WTC11 (cell line): ENCODE data around the gene KLHDC3. TPM values are rescaled to one million over a fixed set of nuclear protein-coding genes. Genes with fewer than 3 reads are reported as not detected.

ENCODE experiments used
- ATAC-seq: fragments of 200-7000 bp; cut with Tn5 transposase; 2 replicates; pipeline ENCODE4 v1.10.0; 2021; ENCODE audit warnings: mild to moderate bottlenecking, moderate library complexity
- CTCF ChIA-PET: fragments of 300-600 bp; sonication (Branson Sonifier 250); formaldehyde crosslinking; loops from one replicate; lab custom pipeline; 2021; ENCODE audit warnings: antibody characterized with exemption; lab: Charles Lee
- POLR2A ChIA-PET: fragments of 350-600 bp; sonication (Branson Sonifier 250); formaldehyde crosslinking; loops from one replicate; lab custom pipeline; 2021; ENCODE audit warnings: antibody characterized with exemption; lab: Charles Lee
- DNase-seq: peaks from one replicate; pipeline ENCODE4 v3.0.0; 2021; ENCODE audit warnings: low spot score
- H3K27ac Mint-ChIP-seq: 2 replicates; pipeline ENCODE4 v1.8.0; 2021; ENCODE audit warnings: mixed read lengths
- H3K27me3 Mint-ChIP-seq: 2 replicates; pipeline ENCODE4 v1.8.0; 2021; ENCODE audit warnings: low read depth, mild to moderate bottlenecking, moderate library complexity, mixed read lengths
- H3K36me3 Mint-ChIP-seq: 2 replicates; pipeline ENCODE4 v1.8.0; 2021; ENCODE audit warnings: mixed read lengths
- H3K4me1 Mint-ChIP-seq: 2 replicates; pipeline ENCODE4 v1.8.0; 2022; ENCODE audit warnings: mixed read lengths
- H3K4me3 Mint-ChIP-seq: 2 replicates; pipeline ENCODE4 v1.8.0; 2021; ENCODE audit warnings: mild to moderate bottlenecking, moderate library complexity, mixed read lengths
- H3K9me3 Mint-ChIP-seq: 2 replicates; pipeline ENCODE4 v1.8.0; 2021; ENCODE audit warnings: mixed read lengths
- GABPB1 ChIP-seq: sonication (generic); formaldehyde crosslinking; IDR thresholded peaks from 2 replicates; pipeline ENCODE4 v1.8.1; 2023; ENCODE audit warnings: mild to moderate bottlenecking, missing genetic modification reagents
- HMGA2 ChIP-seq: fragments of 250-450 bp; sonication (Bioruptor Pico); IDR thresholded peaks from 2 replicates; pipeline ENCODE4 v1.4.0; 2021; ENCODE audit warnings: mild to moderate bottlenecking, moderate library complexity
- JAZF1 ChIP-seq: fragments of 250-450 bp; sonication (Bioruptor Pico); IDR thresholded peaks from 2 replicates; pipeline ENCODE4 v1.9.0; 2021; ENCODE audit warnings: moderate library complexity, mild to moderate bottlenecking, inconsistent platforms
- MXD4 ChIP-seq: fragments of 250-450 bp; sonication (Bioruptor Pico); IDR thresholded peaks from 2 replicates; pipeline ENCODE4 v1.8.0; 2021; ENCODE audit warnings: mild to moderate bottlenecking, moderate library complexity, borderline replicate concordance
- PRRX2 ChIP-seq: fragments of 250-450 bp; sonication (Bioruptor Pico); IDR thresholded peaks from 2 replicates; pipeline ENCODE4 v1.8.0; 2021; ENCODE audit warnings: mild to moderate bottlenecking
- RORB ChIP-seq: fragments of 250-450 bp; sonication (Bioruptor Pico); IDR thresholded peaks from 2 replicates; pipeline ENCODE4 v1.9.0; 2021; ENCODE audit warnings: mild to moderate bottlenecking
- TCF7 ChIP-seq: sonication (generic); formaldehyde crosslinking; IDR thresholded peaks from 2 replicates; pipeline ENCODE4 v1.8.0; 2022; ENCODE audit warnings: mild to moderate bottlenecking, low read depth, missing genetic modification reagents, moderate library complexity
- ZNF423 ChIP-seq: fragments of 250-450 bp; sonication (Bioruptor Pico); IDR thresholded peaks from 2 replicates; pipeline ENCODE4 v2.1.2; 2022; ENCODE audit warnings: mild to moderate bottlenecking, moderate library complexity
- total RNA-seq: library from RNA; stranded (reverse); gene quantifications from 3 replicates; pipeline ENCODE4 v1.2.3, GENCODE V29; 2021
- TF ChIP-seq, protein P1 (sequence below): sonication (generic); formaldehyde crosslinking; IDR thresholded peaks from 2 replicates; pipeline ENCODE4 v1.8.1; 2023; ENCODE audit warnings: mild to moderate bottlenecking, missing genetic modification reagents, moderate library complexity
- TF ChIP-seq, protein P2 (sequence below): sonication (generic); formaldehyde crosslinking; IDR thresholded peaks from 2 replicates; pipeline ENCODE4 v1.8.1; 2023; ENCODE audit warnings: mild to moderate bottlenecking, missing genetic modification reagents, borderline replicate concordance
- TF ChIP-seq, protein P3 (sequence below): sonication (generic); formaldehyde crosslinking; IDR thresholded peaks from 2 replicates; pipeline ENCODE4 v1.8.0; 2022; ENCODE audit warnings: missing genetic modification reagents
- TF ChIP-seq, protein P4 (sequence below): sonication (generic); formaldehyde crosslinking; IDR thresholded peaks from 2 replicates; pipeline ENCODE4 v1.8.1; 2023; ENCODE audit warnings: mild to moderate bottlenecking, missing genetic modification reagents
- TF ChIP-seq, protein P5 (sequence below): fragments of 250-450 bp; sonication (Bioruptor Pico); conservative IDR thresholded peaks from 2 replicates; pipeline ENCODE4 v1.9.0; 2021; ENCODE audit warnings: mild to moderate bottlenecking
- TF ChIP-seq, protein P6 (sequence below): sonication (generic); formaldehyde crosslinking; IDR thresholded peaks from 2 replicates; pipeline ENCODE4 v1.8.1; 2023; ENCODE audit warnings: mild to moderate bottlenecking, missing genetic modification reagents

Gene KLHDC3
- total RNA-seq, 1 experiment from 2014 or later = 172 TPM

DNA sequence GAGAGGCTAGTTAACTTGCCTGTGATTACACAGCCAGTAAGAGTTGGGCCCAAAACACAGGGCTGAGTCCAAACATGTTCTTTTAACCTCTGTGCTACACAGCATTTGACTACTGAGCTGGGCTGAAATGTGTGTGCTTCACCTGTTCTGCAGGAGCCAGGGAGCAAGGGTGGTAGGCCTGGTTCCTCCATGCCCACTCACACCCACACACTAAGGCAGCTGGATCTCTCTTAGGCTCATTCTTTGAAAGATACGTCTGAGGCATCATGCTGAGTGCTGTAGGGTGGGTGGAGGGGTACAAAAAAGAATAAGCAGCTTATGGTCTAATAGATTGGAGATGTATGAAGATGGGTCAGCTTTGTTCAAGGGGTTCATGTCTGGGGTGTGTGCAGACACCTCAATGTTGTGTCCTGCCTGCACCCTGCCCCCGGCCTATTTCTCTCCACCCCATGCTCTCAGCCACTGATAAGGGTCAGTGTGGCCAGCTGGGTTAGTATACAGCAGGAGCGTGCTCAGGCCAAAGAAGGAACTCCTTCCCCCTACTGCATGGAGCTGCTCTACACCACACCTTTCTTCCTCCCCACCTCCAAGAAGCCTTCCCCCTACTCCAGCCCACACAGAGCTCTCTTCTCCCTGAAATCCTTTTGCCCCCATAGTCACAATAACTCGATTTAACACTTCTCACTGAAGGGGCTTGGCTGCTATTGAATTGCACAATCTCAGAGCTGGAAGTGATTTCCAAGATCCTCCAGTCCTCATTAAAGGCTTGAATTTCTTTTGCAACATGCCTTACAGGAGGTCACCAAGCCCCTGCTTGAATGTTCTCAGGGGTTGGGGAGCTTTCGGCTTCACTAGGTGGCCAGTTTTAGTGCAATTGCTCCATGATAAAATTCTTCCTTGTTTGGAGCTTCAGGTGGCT lies 26.3 kb upstream of the KLHDC3 start:
- ATAC-seq = no peak
- H3K4me3 Mint-ChIP-seq = no peak overlapping the region
- CTCF ChIA-PET = interaction anchor here (1.3 kb wide), 1 partner anchor 24 kb away, joined by 4 read pairs; no protein-coding TSS in a partner anchor
- H3K4me1 Mint-ChIP-seq = peaks cover 19% of the 10 kb centered on the region
- TF ChIP-seq PRRX2 (CRISPR knock-in tag) (no peak), JAZF1 (CRISPR knock-in tag) (no peak), TCF7 (CRISPR knock-in tag) (no peak), ZNF423 (no peak), MXD4 (CRISPR knock-in tag) (no peak), RORB (CRISPR knock-in tag) (no peak), GABPB1 (CRISPR knock-in tag) (no peak), HMGA2 (no peak)
- TF ChIP-seq, protein P1, sequence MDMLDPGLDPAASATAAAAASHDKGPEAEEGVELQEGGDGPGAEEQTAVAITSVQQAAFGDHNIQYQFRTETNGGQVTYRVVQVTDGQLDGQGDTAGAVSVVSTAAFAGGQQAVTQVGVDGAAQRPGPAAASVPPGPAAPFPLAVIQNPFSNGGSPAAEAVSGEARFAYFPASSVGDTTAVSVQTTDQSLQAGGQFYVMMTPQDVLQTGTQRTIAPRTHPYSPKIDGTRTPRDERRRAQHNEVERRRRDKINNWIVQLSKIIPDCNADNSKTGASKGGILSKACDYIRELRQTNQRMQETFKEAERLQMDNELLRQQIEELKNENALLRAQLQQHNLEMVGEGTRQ (CRISPR knock-in tag) = no peak
- TF ChIP-seq, protein P2, sequence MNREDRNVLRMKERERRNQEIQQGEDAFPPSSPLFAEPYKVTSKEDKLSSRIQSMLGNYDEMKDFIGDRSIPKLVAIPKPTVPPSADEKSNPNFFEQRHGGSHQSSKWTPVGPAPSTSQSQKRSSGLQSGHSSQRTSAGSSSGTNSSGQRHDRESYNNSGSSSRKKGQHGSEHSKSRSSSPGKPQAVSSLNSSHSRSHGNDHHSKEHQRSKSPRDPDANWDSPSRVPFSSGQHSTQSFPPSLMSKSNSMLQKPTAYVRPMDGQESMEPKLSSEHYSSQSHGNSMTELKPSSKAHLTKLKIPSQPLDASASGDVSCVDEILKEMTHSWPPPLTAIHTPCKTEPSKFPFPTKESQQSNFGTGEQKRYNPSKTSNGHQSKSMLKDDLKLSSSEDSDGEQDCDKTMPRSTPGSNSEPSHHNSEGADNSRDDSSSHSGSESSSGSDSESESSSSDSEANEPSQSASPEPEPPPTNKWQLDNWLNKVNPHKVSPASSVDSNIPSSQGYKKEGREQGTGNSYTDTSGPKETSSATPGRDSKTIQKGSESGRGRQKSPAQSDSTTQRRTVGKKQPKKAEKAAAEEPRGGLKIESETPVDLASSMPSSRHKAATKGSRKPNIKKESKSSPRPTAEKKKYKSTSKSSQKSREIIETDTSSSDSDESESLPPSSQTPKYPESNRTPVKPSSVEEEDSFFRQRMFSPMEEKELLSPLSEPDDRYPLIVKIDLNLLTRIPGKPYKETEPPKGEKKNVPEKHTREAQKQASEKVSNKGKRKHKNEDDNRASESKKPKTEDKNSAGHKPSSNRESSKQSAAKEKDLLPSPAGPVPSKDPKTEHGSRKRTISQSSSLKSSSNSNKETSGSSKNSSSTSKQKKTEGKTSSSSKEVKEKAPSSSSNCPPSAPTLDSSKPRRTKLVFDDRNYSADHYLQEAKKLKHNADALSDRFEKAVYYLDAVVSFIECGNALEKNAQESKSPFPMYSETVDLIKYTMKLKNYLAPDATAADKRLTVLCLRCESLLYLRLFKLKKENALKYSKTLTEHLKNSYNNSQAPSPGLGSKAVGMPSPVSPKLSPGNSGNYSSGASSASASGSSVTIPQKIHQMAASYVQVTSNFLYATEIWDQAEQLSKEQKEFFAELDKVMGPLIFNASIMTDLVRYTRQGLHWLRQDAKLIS (CRISPR knock-in tag) = no peak
- TF ChIP-seq, protein P3, sequence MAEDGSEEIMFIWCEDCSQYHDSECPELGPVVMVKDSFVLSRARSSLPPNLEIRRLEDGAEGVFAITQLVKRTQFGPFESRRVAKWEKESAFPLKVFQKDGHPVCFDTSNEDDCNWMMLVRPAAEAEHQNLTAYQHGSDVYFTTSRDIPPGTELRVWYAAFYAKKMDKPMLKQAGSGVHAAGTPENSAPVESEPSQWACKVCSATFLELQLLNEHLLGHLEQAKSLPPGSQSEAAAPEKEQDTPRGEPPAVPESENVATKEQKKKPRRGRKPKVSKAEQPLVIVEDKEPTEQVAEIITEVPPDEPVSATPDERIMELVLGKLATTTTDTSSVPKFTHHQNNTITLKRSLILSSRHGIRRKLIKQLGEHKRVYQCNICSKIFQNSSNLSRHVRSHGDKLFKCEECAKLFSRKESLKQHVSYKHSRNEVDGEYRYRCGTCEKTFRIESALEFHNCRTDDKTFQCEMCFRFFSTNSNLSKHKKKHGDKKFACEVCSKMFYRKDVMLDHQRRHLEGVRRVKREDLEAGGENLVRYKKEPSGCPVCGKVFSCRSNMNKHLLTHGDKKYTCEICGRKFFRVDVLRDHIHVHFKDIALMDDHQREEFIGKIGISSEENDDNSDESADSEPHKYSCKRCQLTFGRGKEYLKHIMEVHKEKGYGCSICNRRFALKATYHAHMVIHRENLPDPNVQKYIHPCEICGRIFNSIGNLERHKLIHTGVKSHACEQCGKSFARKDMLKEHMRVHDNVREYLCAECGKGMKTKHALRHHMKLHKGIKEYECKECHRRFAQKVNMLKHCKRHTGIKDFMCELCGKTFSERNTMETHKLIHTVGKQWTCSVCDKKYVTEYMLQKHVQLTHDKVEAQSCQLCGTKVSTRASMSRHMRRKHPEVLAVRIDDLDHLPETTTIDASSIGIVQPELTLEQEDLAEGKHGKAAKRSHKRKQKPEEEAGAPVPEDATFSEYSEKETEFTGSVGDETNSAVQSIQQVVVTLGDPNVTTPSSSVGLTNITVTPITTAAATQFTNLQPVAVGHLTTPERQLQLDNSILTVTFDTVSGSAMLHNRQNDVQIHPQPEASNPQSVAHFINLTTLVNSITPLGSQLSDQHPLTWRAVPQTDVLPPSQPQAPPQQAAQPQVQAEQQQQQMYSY (CRISPR knock-in tag) = no peak
- TF ChIP-seq, protein P4, sequence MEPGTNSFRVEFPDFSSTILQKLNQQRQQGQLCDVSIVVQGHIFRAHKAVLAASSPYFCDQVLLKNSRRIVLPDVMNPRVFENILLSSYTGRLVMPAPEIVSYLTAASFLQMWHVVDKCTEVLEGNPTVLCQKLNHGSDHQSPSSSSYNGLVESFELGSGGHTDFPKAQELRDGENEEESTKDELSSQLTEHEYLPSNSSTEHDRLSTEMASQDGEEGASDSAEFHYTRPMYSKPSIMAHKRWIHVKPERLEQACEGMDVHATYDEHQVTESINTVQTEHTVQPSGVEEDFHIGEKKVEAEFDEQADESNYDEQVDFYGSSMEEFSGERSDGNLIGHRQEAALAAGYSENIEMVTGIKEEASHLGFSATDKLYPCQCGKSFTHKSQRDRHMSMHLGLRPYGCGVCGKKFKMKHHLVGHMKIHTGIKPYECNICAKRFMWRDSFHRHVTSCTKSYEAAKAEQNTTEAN = no peak
- TF ChIP-seq, protein P5, sequence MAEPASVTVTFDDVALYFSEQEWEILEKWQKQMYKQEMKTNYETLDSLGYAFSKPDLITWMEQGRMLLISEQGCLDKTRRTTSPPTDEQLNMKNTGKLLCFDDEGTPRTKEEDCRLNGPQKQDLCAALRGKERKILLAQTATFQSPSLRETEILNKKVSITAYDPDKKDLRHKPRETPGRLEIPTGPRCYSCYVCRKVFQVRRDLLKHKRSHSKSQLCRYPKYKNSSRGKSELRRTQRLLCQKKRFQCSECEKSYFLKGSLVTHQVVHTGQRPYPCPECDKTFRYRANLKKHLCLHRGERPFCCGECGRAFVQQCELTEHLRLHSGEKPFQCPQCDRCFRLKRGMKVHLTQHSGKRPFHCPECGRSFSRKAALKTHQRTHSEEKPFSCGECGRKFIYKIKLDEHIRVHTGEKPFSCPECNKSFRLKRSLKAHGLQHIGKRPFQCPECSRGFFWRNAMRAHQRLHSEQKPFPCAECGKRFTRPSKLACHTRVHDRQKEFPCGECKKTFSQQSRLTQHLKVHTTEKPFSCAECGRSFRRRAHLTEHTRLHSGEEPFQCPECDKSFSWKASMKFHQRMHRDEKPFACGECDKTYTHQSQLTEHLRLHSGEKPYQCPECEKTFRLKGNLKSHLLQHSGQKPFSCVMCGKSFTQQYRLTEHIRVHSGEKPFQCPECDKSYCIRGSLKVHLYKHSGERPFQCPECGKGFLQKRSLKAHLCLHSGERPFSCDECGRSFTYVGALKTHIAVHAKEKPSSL = no peak
- TF ChIP-seq, protein P6, sequence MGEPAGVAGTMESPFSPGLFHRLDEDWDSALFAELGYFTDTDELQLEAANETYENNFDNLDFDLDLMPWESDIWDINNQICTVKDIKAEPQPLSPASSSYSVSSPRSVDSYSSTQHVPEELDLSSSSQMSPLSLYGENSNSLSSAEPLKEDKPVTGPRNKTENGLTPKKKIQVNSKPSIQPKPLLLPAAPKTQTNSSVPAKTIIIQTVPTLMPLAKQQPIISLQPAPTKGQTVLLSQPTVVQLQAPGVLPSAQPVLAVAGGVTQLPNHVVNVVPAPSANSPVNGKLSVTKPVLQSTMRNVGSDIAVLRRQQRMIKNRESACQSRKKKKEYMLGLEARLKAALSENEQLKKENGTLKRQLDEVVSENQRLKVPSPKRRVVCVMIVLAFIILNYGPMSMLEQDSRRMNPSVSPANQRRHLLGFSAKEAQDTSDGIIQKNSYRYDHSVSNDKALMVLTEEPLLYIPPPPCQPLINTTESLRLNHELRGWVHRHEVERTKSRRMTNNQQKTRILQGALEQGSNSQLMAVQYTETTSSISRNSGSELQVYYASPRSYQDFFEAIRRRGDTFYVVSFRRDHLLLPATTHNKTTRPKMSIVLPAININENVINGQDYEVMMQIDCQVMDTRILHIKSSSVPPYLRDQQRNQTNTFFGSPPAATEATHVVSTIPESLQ = no peak
- TF ChIP-seq, all 79 proteins: peak for 0
- no peak overlapping the region for H3K27ac Mint-ChIP-seq
- no peaks in the 10 kb centered on the region for H3K27me3 Mint-ChIP-seq
- DNase-seq = no peak
- H3K36me3 Mint-ChIP-seq = peaks cover 18% of the 10 kb centered on the region
- H3K9me3 Mint-ChIP-seq = no peaks in the 10 kb centered on the region
- POLR2A ChIA-PET = interaction anchor here (1.0 kb wide), 1 partner anchor 58 kb away, joined by 3 read pairs; the partner anchor contains the start of gene CNPY3
